GM12878 (cell line): ENCODE measurements around the gene MOGAT2. TPM values are rescaled to one million over a fixed set of nuclear protein-coding genes. Genes with fewer than 3 reads are reported as not detected.
A peak's percentile ranks its signal among the peaks of the same experiment; 100 is the strongest.

Experiments
- CHD4 ChIP-seq: fragments of 200-600 bp; sonication (generic); IDR thresholded peaks from 2 replicates; pipeline ENCODE4 v1.6.1; 2016; ENCODE audit warnings: mild to moderate bottlenecking
- CUX1 ChIP-seq: IDR thresholded peaks from 2 replicates; pipeline ENCODE4 v1.6.1; 2012; ENCODE audit warnings: improper control_type of control experiment, low read depth, low read length; ENCODE audit not compliant: insufficient replicate concordance
- MAX ChIP-seq: IDR thresholded peaks from 2 replicates; pipeline ENCODE4 v1.6.1; 2012; ENCODE audit warnings: low read depth, low read length, improper control_type of control experiment
- MEF2A ChIP-seq: IDR thresholded peaks from 2 replicates; pipeline ENCODE4 v1.6.1; 2011; ENCODE audit warnings: low read depth, mild to moderate bottlenecking, low read length, moderate library complexity; ENCODE audit not compliant: insufficient read depth
- MTA2 ChIP-seq: fragments of 450-650 bp; IDR thresholded peaks from 2 replicates; pipeline ENCODE4 v1.6.1; 2016; ENCODE audit warnings: low read depth, mild to moderate bottlenecking, moderate library complexity
- NFXL1 ChIP-seq: fragments of 450-650 bp; IDR thresholded peaks from 2 replicates; pipeline ENCODE4 v1.6.1; 2017; ENCODE audit warnings: antibody characterized with exemption, mild to moderate bottlenecking, borderline replicate concordance
- NRF1 ChIP-seq: conservative IDR thresholded peaks from 2 replicates; pipeline ENCODE4 v1.6.1; 2011; ENCODE audit warnings: mild to moderate bottlenecking, low read depth, low read length, improper control_type of control experiment
- PAX8 ChIP-seq: fragments of 450-650 bp; IDR thresholded peaks from 2 replicates; pipeline ENCODE4 v1.6.1; 2017; ENCODE audit warnings: mild to moderate bottlenecking, moderate library complexity
- PML ChIP-seq: IDR thresholded peaks from 2 replicates; pipeline ENCODE4 v1.6.1; 2012; ENCODE audit warnings: low read length, inconsistent platforms
- SMAD5 ChIP-seq: IDR thresholded peaks from 2 replicates; pipeline ENCODE4 v1.6.1; 2016; ENCODE audit warnings: antibody characterized with exemption, low read depth
- SREBF2 ChIP-seq: IDR thresholded peaks from 2 replicates; pipeline ENCODE4 v1.6.1; 2012; ENCODE audit warnings: mild to moderate bottlenecking, low read length
- USF1 ChIP-seq: IDR thresholded peaks from 2 replicates; pipeline ENCODE4 v1.6.1; 2011; ENCODE audit warnings: borderline replicate concordance, low read depth, mild to moderate bottlenecking, moderate library complexity, mixed read lengths, low read length; ENCODE audit not compliant: insufficient read depth; ENCODE audit errors: extremely low read length
- ZBTB11 ChIP-seq: fragments of 450-650 bp; formaldehyde crosslinking; IDR thresholded peaks from 2 replicates; pipeline ENCODE4 v1.5.0; 2022; ENCODE audit warnings: mild to moderate bottlenecking, missing genetic modification characterization
- ZNF384 ChIP-seq: IDR thresholded peaks from 2 replicates; pipeline ENCODE4 v1.6.1; 2012; ENCODE audit warnings: low read depth, mild to moderate bottlenecking, low read length, improper control_type of control experiment, borderline replicate concordance
- polyA plus RNA-seq, 11 experiments: library from polyadenylated mRNA; depleted of rRNA in 4 of 11; unstranded in 6 of 11; stranded (reverse) in 5 of 11; fragments of >200 nt; fragmentation: Nextera tagmentation in 4 of 11; fragmentation: Illumina TruSeq in 1 of 11; extraction: Ambion mirVana in 4 of 11; extraction: Trizol in 1 of 11; gene quantifications; 1 replicate in 1 of 11; 2 replicates in 10 of 11; pipeline versions ENCODE4 v1.2.1 to v1.2.3, GENCODE V29; 2011 to 2016; ENCODE audit warnings: inconsistent platforms in 2 of 11, missing spikeins in 2 of 11, low read depth in 1 of 11
- total RNA-seq, 4 experiments: library from RNA; depleted of rRNA in 3 of 4; stranded (reverse); fragments of >200 nt in 3 of 4; fragmentation: Illumina TruSeq in 1 of 4; extraction: Trizol in 1 of 4; gene quantifications; 2 replicates each; pipeline versions ENCODE4 v1.2.1 to v1.2.3, GENCODE V29; 2013 to 2021
- TF ChIP-seq, protein P1 (sequence below): fragments of 450-650 bp; IDR thresholded peaks from 2 replicates; pipeline ENCODE4 v1.6.1; 2017; ENCODE audit warnings: mild to moderate bottlenecking, low read depth, inconsistent platforms; ENCODE audit not compliant: poor library complexity, severe bottlenecking
- TF ChIP-seq, protein P2 (sequence below): fragments of 450-650 bp; IDR thresholded peaks from 2 replicates; pipeline ENCODE4 v1.6.1; 2016; ENCODE audit warnings: mild to moderate bottlenecking

MOGAT2 gene
- total and polyA plus RNA-seq, 10 of the 15 experiments (the other 5 are each of a cell fraction or from before 2014, with no cell fraction given): 0.15 to 0.45 (median 0.22) TPM; not detected in 1

- TF ChIP-seq ZBTB11 (CRISPR knock-in tag) (no peak), NRF1 (no peak), PML (no peak), CHD4 (no peak), ZNF384 (no peak), MAX (no peak), NFXL1 (no peak), CUX1 (no peak), USF1 (peak; percentile 15), MEF2A (peak; percentile 54; the same call in 1 of the 2 replicates), SREBF2 (no peak), PAX8 (no peak), SMAD5 (no peak), MTA2 (peak; percentile 71)
- TF ChIP-seq, protein P1, sequence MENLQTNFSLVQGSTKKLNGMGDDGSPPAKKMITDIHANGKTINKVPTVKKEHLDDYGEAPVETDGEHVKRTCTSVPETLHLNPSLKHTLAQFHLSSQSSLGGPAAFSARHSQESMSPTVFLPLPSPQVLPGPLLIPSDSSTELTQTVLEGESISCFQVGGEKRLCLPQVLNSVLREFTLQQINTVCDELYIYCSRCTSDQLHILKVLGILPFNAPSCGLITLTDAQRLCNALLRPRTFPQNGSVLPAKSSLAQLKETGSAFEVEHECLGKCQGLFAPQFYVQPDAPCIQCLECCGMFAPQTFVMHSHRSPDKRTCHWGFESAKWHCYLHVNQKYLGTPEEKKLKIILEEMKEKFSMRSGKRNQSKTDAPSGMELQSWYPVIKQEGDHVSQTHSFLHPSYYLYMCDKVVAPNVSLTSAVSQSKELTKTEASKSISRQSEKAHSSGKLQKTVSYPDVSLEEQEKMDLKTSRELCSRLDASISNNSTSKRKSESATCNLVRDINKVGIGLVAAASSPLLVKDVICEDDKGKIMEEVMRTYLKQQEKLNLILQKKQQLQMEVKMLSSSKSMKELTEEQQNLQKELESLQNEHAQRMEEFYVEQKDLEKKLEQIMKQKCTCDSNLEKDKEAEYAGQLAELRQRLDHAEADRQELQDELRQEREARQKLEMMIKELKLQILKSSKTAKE: peak; percentile 32
- TF ChIP-seq, protein P2, sequence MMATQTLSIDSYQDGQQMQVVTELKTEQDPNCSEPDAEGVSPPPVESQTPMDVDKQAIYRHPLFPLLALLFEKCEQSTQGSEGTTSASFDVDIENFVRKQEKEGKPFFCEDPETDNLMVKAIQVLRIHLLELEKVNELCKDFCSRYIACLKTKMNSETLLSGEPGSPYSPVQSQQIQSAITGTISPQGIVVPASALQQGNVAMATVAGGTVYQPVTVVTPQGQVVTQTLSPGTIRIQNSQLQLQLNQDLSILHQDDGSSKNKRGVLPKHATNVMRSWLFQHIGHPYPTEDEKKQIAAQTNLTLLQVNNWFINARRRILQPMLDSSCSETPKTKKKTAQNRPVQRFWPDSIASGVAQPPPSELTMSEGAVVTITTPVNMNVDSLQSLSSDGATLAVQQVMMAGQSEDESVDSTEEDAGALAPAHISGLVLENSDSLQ: no peak
Measured at GRCh38 chr11:75689863-75690609, 27.6 kb upstream of the MOGAT2 start (continued).
